ENCODE measurements around the gene FBXO10. TPM values are rescaled to one million over a fixed set of nuclear protein-coding genes. Genes with fewer than 3 reads are reported as not detected.
"Not testable (repeated sequence)": the region's sequence is repeated elsewhere in the genome, so short reads cannot be mapped to it uniquely, and the experiment has no call there.

FBXO10 gene
- total and polyA plus RNA-seq, 5 donors from 2014 or later: 0.40 to 2.4 (median 0.93) TPM

DNA sequence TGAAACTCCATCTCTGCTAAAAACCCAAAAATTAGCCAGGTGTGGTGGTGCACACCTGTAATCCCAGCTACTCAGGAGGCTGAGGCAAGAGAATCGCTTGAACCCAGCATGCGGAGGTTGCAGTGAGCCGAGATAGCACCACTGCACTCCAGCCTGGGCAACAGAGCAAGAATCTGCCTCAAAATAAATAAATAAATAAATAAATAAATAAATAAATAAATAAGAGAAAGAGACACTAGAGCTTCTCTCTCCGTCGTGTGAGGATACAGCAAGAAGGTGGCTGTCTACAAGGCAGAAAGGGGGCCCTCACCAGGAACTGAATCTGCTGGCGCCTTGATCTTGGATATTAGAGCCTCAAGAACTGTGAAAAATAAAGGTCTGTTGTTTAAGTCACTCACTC lies 102.2 kb downstream of the FBXO10 start:
- not testable (repeated sequence) for H3K4me1 ChIP-seq (ENCODE audit: control insufficient read depth, insufficient read depth, low read length, poor library complexity, severe bottlenecking); H3K4me3 ChIP-seq (ENCODE audit: low read depth, low read length); DNase-seq; H3K36me3 Mint-ChIP-seq; H3K4me1 Mint-ChIP-seq; H3K27ac Mint-ChIP-seq; H3K27me3 ChIP-seq (ENCODE audit: control insufficient read depth, insufficient read depth, low read length); H3K9me3 Mint-ChIP-seq; ATAC-seq (ENCODE audit: low read depth in 2 of 2); H3K27ac ChIP-seq (ENCODE audit: insufficient read depth, low read length, poor library complexity, severe bottlenecking); H3K36me3 ChIP-seq (ENCODE audit: control insufficient read depth, insufficient read depth, low read length)
- peaks cover 13 to 14% of the 10 kb centered on the region in 2 experiments for H3K9me3 ChIP-seq (ENCODE audit: control insufficient read depth in 2 of 2, low read length in 2 of 2)
- Mint-ChIP-seq H3K27me3 (peaks cover 56% of the 10 kb centered on the region), H3K4me3 (peak overlapping the region in 1 of 4 donors; percentile 43)

GRCh38 chr9:37471942-37472684 lies 104.1 kb downstream of the FBXO10 start:
- Histone ChIP-seq H3K9me3 (ENCODE audit: control insufficient read depth in 2 of 2, low read length in 2 of 2) (peaks cover 13 to 14% of the 10 kb centered on the region in 2 experiments), H3K27ac (ENCODE audit: insufficient read depth, low read length, poor library complexity, severe bottlenecking) (no peak overlapping the region), H3K4me1 (ENCODE audit: control insufficient read depth, insufficient read depth, low read length, poor library complexity, severe bottlenecking) (no peaks in the 10 kb centered on the region), H3K4me3 (ENCODE audit: low read depth, low read length) (peak overlapping the region; percentile 27), H3K36me3 (ENCODE audit: control insufficient read depth, insufficient read depth, low read length) (no peaks in the 10 kb centered on the region), H3K27me3 (ENCODE audit: control insufficient read depth, insufficient read depth, low read length) (no peaks in the 10 kb centered on the region)
- ATAC-seq (ENCODE audit: low read depth in 2 of 2) (no peak), DNase-seq (no peak)
- H3K4me3 Mint-ChIP-seq: peak overlapping the region; percentile 32 to 70 (median 44)
- peak overlapping the region in 1 of 3 donors; percentile 75 for H3K27ac Mint-ChIP-seq
- peaks cover 43% of the 10 kb centered on the region for H3K27me3 Mint-ChIP-seq
- H3K36me3 Mint-ChIP-seq: no peaks in the 10 kb centered on the region
- H3K9me3 Mint-ChIP-seq: peaks cover 0 to 9% (median 0%) of the 10 kb centered on the region in 7 donors
- H3K4me1 Mint-ChIP-seq: peaks cover 5 to 9% (median 7%) of the 10 kb centered on the region in 4 donors

DNA sequence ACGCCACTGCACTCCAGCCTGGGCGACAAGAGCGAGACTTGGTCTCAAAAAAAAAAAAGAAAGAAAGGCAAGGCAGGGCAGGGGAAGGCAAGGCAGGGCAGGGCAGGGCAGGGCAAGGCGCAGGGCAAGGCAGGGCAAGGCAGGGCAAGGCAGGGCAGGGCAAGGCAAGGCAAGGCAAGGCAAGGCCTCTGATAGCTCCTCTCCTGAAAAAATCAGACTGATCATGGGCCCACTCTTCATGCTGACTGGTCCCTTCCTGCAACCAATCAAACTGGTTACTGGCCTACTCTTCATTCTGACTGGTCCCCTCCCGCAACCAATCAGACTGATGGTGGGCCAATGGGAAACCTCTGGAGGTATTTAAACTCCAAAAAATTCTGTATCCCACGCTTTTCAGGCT lies 107.6 kb downstream of the FBXO10 start:
- Mint-ChIP-seq H3K27ac (no peak overlapping the region), H3K9me3 (peaks cover 0 to 5% (median 0%) of the 10 kb centered on the region in 7 donors), H3K4me3 (peak overlapping the region in 1 of 4 donors; percentile 21), H3K36me3 (no peaks in the 10 kb centered on the region), H3K27me3 (peaks cover 39% of the 10 kb centered on the region), H3K4me1 (peaks cover 11 to 29% (median 21%) of the 10 kb centered on the region in 4 donors)
- no peaks in the 10 kb centered on the region for H3K27me3 ChIP-seq (ENCODE audit: control insufficient read depth, insufficient read depth, low read length)
- H3K36me3 ChIP-seq (ENCODE audit: control insufficient read depth, insufficient read depth, low read length): no peaks in the 10 kb centered on the region
- H3K27ac ChIP-seq (ENCODE audit: insufficient read depth, low read length, poor library complexity, severe bottlenecking): no peak overlapping the region
- H3K9me3 ChIP-seq (ENCODE audit: control insufficient read depth in 2 of 2, low read length in 2 of 2): no peaks in the 10 kb centered on the region
- DNase-seq: no peak
- ATAC-seq (ENCODE audit: low read depth in 2 of 2): no peak
- H3K4me1 ChIP-seq (ENCODE audit: control insufficient read depth, insufficient read depth, low read length, poor library complexity, severe bottlenecking): peaks cover 25% of the 10 kb centered on the region
- H3K4me3 ChIP-seq (ENCODE audit: low read depth, low read length): no peak overlapping the region

DNA sequence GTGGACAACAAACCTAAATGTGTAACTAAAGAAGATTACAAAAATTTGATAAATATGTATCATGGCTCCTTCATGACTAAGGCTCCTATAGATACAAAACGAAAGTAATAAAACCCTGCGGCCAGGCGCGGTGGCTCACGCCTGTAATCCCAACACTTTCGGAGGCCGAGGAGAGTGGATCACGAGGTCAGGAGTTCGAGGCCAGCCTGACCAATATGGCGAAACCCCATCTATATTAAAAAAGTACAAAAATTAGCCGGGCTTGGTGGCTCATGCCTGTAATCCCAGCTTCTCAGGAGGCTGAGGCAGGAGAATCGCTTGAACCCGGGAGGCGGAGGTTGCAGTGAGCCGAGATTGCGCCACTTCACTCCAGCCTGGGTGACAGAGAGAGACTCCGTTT lies 108.7 kb downstream of the FBXO10 start:
- not testable (repeated sequence) for H3K27ac ChIP-seq (ENCODE audit: insufficient read depth, low read length, poor library complexity, severe bottlenecking)

DNA sequence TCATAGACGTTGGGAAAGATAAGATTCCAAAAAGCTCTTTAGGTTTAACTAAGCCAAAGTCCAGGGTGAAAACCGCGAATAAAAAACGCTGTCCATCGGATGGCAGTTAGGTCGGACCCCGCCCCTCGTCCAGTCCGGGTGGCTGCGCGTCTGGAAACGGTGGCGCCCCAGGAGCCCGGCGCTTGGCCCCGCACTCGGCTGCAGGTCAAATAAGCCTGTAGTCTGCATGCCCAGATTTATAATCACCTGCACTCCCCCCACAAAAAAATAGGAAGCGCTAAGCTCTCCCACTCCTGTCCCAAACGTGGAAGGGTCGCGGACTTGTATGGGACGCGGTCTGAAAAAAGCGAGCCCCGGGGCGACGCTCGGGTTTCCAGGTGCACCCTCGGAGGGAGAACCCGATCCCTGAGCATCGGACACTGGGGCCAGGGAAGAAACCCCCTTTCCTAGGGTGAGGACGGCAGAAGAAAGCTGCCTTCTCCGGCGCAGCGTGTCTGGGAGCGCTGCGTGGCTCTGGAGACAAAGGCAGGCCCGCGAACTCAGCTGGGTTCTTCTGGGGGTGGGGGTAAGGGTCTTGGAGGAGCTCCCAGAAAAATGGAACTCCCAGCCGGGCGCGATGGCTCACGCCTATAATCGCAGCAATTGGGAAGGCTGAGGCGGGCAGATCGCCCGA lies 110.0 kb downstream of the FBXO10 start:
- Histone ChIP-seq H3K9me3 (ENCODE audit: control insufficient read depth in 2 of 2, low read length in 2 of 2) (no peaks in the 10 kb centered on the region), H3K36me3 (ENCODE audit: control insufficient read depth, insufficient read depth, low read length) (no peaks in the 10 kb centered on the region), H3K4me3 (ENCODE audit: low read depth, low read length) (peak overlapping the region; percentile 92), H3K27ac (ENCODE audit: insufficient read depth, low read length, poor library complexity, severe bottlenecking) (peak overlapping the region; percentile 89), H3K27me3 (ENCODE audit: control insufficient read depth, insufficient read depth, low read length) (no peaks in the 10 kb centered on the region), H3K4me1 (ENCODE audit: control insufficient read depth, insufficient read depth, low read length, poor library complexity, severe bottlenecking) (peaks cover 28% of the 10 kb centered on the region)
- H3K27me3 Mint-ChIP-seq: peaks cover 21% of the 10 kb centered on the region
- H3K4me3 Mint-ChIP-seq: peak overlapping the region; percentile 90 to 98 (median 96)
- peaks cover 4% of the 10 kb centered on the region for H3K36me3 Mint-ChIP-seq
- H3K27ac Mint-ChIP-seq: peak overlapping the region; percentile 97 to 98 (median 98)
- H3K9me3 Mint-ChIP-seq: peaks cover 0 to 2% (median 0%) of the 10 kb centered on the region in 7 donors
- ATAC-seq (ENCODE audit: low read depth in 2 of 2): no peak
- DNase-seq: peak; percentile 14 to 40 (median 15)
- peaks cover 16 to 40% (median 25%) of the 10 kb centered on the region in 4 donors for H3K4me1 Mint-ChIP-seq

More for the DNA sequence above, 108.7 kb downstream of the FBXO10 start:
- not testable (repeated sequence) for H3K9me3 ChIP-seq (ENCODE audit: control insufficient read depth in 2 of 2, low read length in 2 of 2); H3K27me3 ChIP-seq (ENCODE audit: control insufficient read depth, insufficient read depth, low read length); H3K36me3 Mint-ChIP-seq; H3K9me3 Mint-ChIP-seq; DNase-seq; H3K27ac Mint-ChIP-seq; H3K36me3 ChIP-seq (ENCODE audit: control insufficient read depth, insufficient read depth, low read length); ATAC-seq (ENCODE audit: low read depth in 2 of 2); H3K4me3 ChIP-seq (ENCODE audit: low read depth, low read length)
- Mint-ChIP-seq H3K27me3 (peaks cover 32% of the 10 kb centered on the region), H3K4me3 (peak overlapping the region in 1 of 4 donors; percentile 90), H3K4me1 (peaks cover 21 to 40% (median 30%) of the 10 kb centered on the region in 4 donors)
- H3K4me1 ChIP-seq (ENCODE audit: control insufficient read depth, insufficient read depth, low read length, poor library complexity, severe bottlenecking): peaks cover 28% of the 10 kb centered on the region

GRCh38 chr9:37465249-37466036 lies 110.7 kb downstream of the FBXO10 start, which contains the start of gene ZBTB5:
Gene ZBTB5, minus strand, starts transcription at chr9:37465450. Its CDS starts 22,899 bp downstream, at chr9:37442551.
- H3K4me1 Mint-ChIP-seq: peaks cover 16 to 42% (median 26%) of the 10 kb centered on the region in 4 donors
- peak within 1 kb of the TSS; percentile 89 for H3K27ac ChIP-seq (ENCODE audit: insufficient read depth, low read length, poor library complexity, severe bottlenecking)
- peak within 1 kb of the TSS; percentile 92 for H3K4me3 ChIP-seq (ENCODE audit: low read depth, low read length)
- peak; percentile 84 to 85 for ATAC-seq (ENCODE audit: low read depth in 2 of 2)
- H3K9me3 Mint-ChIP-seq: peaks cover 0 to 1% (median 0%) of the 10 kb centered on the region in 7 donors
- peak within 1 kb of the TSS; percentile 97 to 98 (median 98) for H3K27ac Mint-ChIP-seq
- peaks cover 28% of the 10 kb centered on the region for H3K4me1 ChIP-seq (ENCODE audit: control insufficient read depth, insufficient read depth, low read length, poor library complexity, severe bottlenecking)
- peaks cover 13% of the 10 kb centered on the region for H3K27me3 Mint-ChIP-seq
- peaks cover 4% of the 10 kb centered on the region for H3K36me3 Mint-ChIP-seq
- peak within 1 kb of the TSS; percentile 90 to 98 (median 96) for H3K4me3 Mint-ChIP-seq
- H3K36me3 ChIP-seq (ENCODE audit: control insufficient read depth, insufficient read depth, low read length): no peaks in the 10 kb centered on the region
- no peaks in the 10 kb centered on the region for H3K9me3 ChIP-seq (ENCODE audit: control insufficient read depth in 2 of 2, low read length in 2 of 2)
- H3K27me3 ChIP-seq (ENCODE audit: control insufficient read depth, insufficient read depth, low read length): no peaks in the 10 kb centered on the region
- DNase-seq: peak; percentile 99 to 100 (median 99)
